Superior temporal gyrus (tissue), 1 donor: ENCODE measurements around the gene DLGAP4.

ENCODE experiments used
- DNase-seq: peaks from one replicate; pipeline ENCODE4 v3.0.0-alpha.2; 2016; ENCODE audit errors: extremely low spot score

DLGAP4 gene

DNA sequence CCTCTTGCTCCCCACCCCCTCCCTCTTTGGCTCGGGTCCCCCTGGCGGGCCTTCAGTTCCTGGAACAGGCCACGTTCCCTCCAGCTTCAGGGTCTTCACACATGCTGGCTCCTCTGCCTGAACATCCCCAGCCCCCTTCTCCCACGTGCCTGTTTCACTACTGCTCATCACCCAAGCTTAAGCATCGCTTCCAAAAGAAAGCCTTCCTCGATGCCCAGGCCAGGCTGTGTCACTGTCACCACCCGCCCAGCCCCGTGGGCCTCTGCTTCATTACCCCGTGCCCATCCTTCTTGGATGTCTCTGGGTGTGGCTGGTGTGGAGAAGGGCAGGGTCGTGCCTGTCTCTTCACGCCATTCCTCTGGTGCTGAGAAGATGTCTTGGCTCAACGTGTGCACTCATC, 2.8 kb downstream of the DLGAP4 start:
- no peak for DNase-seq

DNA sequence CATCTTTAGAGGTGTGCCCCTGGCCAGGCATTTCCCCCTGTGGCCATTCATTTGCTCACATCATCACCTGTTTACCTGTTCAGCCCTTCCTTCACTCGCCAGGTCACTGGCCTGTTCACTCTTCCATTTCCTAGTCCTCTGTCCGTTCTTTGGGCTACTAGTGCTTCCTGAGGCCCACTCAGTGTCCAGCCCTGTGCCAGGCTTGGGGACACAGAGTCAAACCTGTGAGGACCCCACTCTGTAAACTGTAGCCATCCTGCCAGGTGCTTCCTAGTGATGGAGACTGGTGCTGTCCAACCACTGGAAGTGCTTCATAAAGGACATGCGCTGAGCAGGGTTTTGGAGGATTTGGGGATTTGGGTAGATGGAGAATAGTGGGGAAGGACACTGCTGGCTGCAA, 3.5 kb downstream of the DLGAP4 start:
- no peak for DNase-seq

DNA sequence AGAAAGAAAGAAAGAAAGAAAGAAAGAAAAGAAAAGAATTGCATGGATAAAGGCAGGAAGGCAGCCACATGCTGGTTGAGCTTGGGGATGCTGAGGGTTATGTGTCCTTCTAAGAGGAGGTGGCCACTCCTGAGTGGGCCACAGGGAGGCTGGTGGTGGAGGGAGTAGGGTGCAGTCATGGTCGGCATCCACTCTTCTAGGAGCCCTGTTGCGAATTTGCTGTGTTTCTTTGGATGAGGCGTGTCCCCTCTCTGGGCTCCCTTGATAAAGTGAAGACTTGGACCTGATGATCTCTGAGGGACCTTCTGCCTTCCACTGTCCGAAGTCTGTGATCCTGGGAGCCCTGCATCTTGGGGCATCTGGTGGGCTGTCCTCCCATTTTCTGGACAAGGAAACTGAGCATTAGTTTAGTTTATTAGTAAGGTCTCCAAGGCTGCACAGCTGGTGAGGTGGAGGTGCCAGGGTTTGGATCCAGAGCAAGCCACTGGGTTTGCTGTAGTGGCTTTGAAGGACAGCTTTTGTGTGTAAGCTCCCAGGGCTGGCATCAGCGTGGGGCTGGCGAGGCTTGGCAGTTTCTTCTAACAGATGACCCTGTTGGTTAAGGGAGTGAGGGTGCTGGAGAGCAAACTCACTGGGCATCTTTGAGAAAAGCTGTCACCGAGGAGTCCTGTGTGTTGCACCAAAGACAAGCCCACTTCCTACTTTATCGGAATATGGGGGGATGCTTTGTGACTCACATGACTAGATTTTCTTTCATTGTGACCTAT, 4.3 kb downstream of the DLGAP4 start:
- DNase-seq, result no peak

DNA sequence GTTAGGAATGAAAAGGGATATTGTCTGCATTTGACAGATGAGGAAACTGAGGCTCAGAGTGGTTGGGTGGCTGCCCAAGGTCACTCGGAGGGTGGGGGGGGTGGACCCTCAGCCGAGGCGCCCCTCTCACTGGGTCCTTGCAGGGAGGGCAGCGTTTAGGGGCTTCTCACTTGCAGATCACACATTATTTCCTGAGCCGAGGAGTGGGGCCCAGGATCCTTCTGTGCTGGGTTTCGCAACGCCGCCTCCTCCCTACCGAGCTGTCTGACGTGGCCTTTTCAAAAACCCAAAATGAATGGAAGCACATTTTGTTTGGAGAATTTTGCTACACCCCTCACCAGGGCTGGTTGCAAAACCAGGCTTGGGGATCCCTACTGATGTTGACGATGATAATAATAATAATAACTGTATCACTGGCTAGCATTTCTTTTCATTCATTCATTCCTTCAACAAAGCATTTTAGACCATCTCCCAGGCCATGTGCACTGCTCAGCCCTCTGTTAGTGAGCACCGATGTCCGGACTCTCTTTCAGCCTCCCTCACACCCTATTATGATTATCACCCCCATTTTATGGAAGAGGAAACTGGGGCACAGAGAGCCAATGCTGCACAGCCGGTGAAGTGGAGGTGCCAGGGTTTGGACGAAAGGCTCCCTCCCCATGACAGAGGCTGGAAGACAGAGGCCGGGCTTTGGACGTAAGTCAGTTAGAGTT, 5.2 kb downstream of the DLGAP4 start:
- no peak for DNase-seq

DNA sequence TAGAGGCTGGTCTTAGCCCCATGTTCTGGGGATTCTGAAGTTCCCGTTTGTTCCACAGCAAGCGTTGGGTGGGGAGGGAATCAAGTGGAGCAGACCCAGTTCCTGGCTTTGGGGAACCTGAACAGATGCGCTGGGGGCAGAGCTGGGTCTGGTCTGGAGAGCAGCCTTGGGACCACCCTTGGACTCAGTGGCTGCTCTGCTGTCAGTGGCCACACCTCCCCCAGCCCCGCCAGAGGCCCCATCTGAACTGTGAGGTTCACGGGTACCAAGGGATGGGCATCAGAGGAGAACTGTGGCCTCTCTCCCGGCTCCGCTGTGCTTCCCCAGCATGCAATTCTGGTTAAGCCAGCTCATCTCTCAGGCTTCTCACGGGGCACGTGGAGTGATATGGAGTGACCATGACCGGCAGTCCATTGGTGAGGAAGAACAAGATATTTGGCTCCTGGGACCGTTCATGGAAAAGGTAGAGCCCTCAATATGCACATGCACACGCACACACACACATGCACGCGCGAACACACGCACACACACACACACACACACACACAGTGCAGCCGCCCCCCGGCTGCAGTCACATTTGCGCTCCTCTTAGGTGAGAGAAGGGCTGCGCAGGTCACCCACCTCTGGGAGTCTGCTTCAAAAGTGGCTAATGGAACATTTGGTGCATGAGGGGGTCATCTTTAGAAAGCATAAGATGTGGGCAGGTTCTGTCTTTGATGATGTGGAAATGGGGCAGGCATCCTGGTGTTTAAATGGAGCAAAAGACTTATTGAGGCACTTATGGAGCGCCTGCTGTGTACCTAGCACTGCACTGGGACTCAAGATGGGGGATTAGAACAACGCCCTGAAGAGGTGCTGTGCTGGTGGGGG, 6.0 kb downstream of the DLGAP4 start:
- no peak for DNase-seq

DNA sequence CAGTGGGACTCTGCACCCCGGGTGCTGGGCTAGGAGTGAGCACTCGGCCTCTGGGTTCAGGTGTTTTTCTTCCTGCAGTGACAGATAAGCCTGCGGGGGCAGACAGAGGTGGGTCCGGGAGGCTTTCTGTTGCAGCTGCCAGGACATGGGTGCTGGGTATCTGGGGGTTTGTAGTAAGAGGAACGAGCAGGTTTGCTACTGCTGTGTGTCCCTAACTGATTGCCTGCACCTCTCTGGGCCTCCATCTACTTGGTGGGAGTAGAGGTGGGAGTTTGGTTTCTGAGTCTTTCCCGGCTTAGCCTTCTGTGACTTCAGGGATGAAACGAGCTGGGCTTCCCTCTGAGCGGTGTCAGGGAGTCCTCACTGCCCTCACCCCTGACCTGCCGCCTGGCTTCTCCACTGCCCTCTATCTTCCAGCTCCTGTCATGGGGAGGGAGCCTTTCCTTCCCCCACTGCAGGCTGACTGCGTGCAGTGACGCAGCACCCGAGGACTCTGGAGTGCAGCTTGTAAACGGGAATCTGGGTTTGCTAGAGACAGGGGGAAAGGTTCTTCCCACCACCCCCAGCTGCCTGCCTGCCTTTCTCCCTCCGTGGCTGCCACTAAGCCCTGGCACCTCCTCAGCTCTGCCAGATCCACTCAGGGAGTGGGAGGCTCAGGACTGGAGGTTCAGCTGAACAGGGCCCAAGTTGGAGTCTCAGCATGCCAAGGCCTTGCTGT, 6.7 kb downstream of the DLGAP4 start:
- no peak for DNase-seq

DNA sequence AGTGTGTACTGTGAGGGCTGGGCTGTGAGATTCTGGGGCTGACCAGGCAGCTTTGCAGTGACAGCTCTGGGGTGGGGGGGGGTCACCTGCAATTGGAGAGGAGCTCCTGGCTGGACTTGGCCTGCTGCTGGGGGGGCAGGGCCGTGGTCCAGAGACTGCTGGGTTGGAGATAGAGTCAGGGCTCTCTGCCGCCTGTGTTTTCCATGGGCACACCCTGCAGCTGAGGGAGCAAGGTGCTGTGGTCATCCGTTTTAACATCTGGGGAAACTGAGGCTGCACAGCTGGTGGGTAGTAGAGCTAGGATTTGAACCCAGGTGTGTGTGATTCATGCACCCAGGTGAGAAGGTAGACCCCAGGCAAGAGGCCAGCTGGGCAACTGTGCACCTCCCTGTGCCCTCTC, 7.3 kb downstream of the DLGAP4 start:
- DNase-seq, result no peak

DNA sequence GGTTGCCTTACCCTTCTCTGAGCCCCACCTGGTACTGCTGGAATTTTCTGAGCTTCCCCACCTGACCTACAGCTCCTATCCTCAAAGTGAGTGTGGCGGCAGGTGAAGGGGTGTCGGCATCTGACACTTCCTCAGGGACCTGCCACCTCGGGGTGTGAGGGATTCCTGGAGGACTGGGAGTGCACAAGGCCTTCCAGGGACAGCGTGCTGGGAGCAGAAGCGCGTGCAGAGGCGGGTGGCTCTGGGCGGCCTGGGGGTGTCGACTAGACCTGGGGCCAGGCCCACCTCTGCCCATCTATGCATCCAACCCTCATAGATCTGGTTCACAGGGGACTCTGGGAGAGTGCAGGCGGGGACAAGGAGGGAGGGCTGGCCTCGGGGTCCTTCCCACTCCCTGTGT, 7.8 kb downstream of the DLGAP4 start:
- DNase-seq, result no peak

DNA sequence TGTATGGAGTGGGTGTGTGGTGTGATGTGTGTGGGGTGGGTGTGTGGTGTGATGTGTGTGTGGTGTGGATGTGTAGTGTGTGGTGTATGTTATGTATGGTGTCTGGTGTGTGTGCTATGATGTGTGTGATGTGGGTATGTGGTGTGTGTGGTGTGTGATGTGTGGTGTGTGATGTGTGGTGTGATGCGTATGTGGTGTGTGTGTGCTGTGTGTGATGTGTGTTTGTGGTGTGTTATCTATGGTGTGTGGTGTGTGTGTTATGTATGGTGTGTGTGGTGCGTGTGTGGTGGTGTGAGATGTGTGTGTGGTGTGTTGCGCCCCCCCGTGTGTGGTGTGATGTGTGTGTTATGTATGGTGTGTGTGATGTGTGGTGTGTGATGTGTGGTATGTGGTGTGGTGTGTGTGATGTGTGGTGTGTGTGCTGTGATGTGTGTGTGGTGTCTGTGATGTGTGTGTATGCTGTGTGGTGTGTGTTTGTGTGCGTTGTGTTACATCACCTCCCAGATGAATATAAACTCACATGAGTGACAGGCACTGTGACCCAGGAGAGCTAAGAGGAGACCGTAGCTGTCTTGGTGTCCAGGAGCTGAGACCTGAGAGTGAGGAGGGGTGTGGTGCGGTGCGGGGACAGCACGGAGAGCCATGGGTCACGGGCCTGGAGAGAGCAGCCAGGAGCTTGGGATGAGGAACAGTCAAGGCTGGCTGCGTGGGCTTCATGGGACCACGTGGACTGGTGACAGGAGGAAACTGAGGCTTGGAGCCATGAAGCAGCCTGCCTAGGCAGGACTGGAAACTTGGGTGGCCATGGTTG, 8.8 kb downstream of the DLGAP4 start:
- DNase-seq, result no peak

DNA sequence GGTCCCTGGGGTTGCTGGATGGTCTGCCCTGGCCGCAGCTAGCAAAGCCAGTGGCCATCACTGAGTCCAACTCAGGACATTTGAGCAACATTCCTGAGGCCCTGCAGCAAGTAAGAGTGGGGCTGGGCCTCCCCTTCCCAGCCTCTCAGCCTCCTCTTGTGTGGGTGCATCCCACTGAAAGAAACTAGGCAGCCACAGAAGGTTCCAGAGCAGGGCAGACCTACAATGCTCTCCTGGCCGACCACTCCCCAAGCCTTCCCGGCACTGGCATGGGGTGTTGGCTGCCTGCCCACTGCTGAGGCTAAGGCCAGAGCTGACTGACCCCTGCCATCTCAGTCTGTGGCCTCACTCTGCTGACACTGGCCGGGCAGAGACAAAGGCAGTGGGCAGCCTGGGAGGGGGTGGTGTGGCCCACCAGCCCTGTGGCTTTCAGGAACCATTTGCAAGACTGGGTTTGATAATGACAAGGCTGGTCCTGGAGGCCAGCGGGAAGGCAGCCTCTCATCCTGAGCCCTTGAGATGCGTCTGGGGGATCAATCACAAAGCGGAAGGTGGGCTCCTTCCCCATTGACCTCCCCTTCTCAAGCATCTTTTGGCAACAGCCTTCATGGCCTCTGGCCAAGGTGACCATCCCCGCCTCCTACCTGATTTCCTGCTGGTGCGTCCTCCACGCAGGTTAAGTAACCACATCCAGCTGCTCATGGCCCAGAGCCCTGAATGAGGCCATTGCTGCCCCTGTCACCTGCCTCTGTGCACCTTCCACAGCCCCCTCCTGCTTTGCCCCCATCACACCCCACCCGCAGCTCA, 9.6 kb downstream of the DLGAP4 start:
- DNase-seq, result no peak

DNA sequence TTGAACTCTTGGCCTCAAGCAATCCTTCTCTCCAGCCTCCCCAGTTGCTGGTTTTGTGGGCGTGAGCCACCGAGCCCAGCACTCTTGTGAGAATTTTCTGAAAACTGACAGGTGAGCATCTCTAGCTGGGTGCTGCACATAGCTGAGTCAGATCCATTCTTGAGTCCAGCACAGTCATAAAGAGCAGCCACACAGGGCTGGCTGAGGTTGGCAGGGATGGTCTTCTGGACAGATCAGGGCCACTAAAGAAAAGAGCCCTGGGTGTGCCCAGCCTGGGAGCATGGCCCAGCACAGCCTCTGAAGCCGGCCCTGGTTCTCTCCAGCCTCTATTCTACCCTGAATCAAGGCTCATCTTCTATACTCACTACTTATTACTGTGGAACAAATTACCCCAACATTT, 11.5 kb downstream of the DLGAP4 start:
- no peak for DNase-seq

DNA sequence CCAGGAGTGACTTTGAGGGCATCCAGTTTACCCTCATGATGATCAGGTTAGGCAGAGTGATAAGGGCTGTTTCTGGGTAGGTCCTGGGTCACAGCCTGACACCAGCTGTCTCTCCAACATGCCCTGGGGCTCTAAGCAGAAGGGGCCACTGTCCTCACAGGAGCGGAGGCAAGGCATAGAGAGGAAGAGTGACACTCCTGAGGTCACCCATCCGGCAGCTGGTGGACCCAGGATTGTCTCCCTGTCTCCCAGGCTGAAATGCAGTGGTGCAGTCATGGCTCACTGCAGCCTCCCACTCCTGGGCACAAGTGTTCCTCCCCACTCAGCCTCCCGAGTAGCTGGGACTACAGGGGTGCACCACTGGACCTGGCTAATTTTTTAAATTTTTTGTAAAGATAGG, 12.0 kb downstream of the DLGAP4 start:
- no peak for DNase-seq

DNA sequence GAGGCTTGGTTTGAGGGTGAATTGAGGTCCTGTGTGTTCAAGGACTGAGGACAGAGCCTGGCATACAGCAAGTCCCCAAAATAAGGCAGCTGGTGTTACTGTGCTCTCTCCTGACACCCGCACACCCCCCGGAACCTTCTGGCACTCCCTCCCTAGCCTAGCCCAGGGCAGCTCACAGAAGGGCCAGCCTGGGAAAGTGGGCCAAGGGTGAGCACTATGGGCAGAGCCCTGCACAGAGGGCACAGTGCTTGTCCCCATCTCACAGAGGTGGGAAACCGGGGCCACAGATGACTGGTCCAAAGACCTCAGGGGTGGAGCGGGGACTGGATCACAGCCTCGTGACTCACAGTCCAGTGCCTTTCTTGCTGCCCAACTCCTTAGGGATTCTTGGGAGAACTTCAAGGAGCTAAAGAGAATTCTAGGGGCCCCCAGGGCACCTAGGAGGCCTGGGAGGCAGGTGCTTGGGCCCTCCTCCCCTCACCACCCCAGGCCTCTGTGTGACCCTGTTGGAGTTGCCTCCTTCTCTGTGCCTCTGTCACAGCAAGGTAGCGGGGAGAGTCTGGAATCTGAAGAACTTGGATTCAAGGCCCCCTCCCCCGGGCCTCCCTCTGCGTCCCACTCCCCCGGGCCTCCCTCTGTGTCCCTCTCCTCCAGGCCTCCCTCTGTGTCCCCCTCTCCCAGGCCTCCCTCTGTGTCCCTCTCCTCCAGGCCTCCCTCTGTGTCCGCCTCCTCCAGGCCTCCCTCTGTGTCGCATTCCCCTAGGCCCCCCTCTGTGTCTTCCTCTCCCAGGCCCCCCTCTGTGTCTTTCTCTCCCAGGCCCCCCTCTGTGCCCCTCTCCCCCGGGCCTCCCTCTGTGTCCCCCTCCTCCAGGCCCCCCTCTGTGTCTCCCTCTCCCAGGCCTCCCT, 13.5 kb downstream of the DLGAP4 start:
- no peak for DNase-seq

DNA sequence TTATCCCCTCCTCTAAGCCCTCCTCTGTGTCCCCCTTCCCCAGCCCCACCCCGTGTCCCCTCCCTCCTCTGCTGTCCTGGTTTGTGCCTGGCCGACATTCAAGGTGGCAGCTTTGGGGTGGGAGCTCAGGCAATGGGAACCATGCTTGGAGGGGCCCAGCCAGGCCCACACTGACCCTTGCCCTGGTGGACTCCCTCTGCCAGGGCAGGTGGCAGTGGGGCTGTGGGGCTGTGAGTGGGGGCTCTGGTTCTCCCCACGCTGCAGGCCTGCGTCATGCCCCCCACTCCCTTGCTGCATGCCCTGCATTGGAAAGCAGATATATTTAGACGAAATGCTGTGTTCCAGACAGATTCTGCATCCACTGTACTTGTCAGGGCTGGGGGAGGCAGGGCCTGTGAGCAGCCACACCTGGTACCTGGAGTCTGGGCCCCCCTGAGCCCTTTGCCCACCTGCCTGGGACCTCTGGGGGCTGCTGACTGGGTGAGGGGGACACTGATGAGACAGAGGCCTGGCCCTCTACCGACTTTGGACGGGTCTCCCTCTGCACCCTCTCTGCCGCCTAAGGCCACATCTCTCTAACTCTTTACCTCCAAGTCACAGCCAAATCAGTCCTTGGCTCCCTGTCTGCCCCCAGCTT, 14.2 kb downstream of the DLGAP4 start:
- DNase-seq, result no peak

DNA sequence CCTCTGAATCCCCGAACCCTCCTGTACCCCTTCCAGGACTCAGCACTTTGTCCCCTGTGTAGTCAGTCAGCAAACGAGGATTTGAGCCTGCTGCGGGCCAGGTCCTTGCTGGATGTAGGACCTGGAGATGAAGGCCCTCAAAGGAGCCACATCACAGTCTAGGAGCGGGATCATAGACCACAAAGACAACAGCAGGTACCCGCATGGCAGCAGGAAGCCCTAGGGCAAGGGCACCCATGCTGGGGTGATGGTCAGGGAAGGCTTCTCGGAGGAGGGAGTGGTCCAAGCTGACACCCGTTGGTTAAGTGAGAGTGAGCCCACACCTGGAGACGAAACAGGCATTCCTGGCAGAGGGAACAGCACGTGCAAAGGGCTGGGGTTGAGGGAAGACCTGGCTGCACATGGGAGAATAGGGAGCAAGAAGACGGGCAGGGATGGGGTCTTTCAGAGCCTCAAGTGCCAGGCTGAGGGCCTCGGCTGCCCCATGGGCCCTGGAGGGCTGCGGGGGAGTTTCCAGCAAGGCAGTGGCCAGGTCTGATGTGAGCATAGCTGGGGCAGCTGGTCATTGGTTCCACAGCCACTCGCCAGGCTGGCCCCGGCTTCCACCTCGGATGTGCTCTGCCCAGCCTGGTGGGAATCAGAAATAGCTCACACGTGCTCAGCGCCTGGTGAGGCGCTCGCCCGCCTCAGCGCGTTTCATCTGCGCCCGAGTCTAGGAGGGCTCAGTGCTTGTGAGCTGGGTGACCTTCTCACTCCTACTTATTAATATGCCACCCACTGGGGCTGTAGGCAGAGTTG, 15.0 kb downstream of the DLGAP4 start:
- no peak for DNase-seq

DNA sequence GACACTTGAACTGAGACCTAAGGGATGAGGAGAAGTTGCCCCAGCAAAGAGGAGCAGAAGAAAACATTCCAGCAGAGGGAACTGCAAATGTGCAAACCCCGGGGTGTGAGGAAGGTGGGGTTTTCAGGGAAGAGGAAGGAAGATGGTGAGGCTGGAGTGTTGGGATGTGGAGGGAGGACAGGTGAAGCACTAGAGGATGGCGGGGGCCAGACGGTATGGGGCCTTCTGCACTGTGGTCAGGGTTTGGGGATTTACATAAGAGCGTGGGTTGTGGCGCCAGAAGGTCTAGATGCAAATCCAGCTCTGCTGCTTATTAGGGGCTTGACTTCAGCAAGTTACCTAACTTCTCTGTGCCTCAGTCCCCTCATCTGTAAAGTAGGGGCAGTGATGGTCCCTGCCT, 16.0 kb downstream of the DLGAP4 start:
- DNase-seq, result no peak

DNA sequence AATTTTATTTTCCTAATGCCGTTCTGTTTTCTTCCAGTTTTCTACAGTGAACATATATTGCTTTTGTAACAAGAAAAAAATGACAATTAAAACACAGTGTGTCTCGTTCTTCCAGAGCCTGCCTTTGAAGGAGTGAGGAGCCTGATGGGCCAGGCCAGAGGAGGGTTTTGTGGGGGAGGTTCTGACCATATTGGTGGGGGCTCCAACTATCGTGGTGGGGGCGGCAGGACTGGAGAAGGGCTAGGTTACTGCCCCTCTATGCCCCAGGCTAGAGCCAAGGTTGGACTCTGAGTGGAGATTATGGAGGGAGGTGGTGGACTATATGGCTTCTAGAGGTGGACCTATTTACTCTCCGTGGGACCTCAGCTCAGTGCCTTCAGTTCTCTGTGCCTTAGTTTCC, 24.0 kb downstream of the DLGAP4 start:
- DNase-seq, result no peak

DNA sequence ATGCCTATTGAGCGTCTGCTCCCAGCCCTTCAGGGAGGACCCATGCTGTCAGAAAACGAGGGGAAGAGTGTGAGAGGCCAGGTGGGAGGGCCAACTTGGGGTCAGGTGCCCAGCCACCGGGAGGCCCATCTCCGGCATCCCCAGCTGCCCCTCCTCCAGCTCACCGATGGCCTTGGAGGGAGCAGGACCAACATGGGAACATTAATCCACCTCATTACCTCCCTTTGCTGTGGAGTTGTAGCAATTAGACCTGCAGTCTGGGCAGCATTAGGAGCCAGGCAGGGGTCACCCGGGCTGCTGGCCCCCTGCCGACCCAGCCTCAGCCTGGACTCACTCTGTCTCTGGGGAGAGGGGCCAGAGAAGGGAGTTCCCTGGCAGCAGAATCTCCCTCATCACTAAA, 25.1 kb downstream of the DLGAP4 start:
- DNase-seq, result no peak
